GM21528 (cell line): ENCODE results near the gene PRKCZ.

Experiments
- ATAC-seq: cut with Tn5 transposase; IDR thresholded peaks from one replicate; pipeline ENCODE4 v1.9.1; 2021; ENCODE audit warnings: mild to moderate bottlenecking, moderate library complexity; ENCODE audit not compliant: unreplicated experiment, low FRiP score

The PRKCZ gene

GRCh38 chr1:2185880-2186855 lies 136.0 kb downstream of the PRKCZ start:
- ATAC-seq, result no peak

GRCh38 chr1:2186901-2187300 lies 136.7 kb downstream of the PRKCZ start:
- ATAC-seq, result no peak

- no peak for ATAC-seq
Observed at GRCh38 chr1:2187619-2188018, 137.4 kb downstream of the PRKCZ start.

GRCh38 chr1:2188336-2188735 lies 138.1 kb downstream of the PRKCZ start:
- no peak for ATAC-seq

- peak; percentile 50 for ATAC-seq
Observed at GRCh38 chr1:2189459-2190425, 139.5 kb downstream of the PRKCZ start.

GRCh38 chr1:2190491-2190976 lies 140.3 kb downstream of the PRKCZ start:
- ATAC-seq, result no peak

- no peak for ATAC-seq
Observed at GRCh38 chr1:2192031-2192995, 142.1 kb downstream of the PRKCZ start.

- no peak for ATAC-seq
Observed at GRCh38 chr1:2193514-2194281, 143.5 kb downstream of the PRKCZ start.

- peak; percentile 52 for ATAC-seq
Observed at GRCh38 chr1:2194319-2194897, 144.2 kb downstream of the PRKCZ start, which contains the start of gene FAAP20. FAAP20 (minus strand) TSS chr1:2194772; CDS start chr1:2194749, 23 bp downstream.

- peak; percentile 61 for ATAC-seq
Observed at GRCh38 chr1:2194898-2195673, 144.9 kb downstream of the PRKCZ start.

GRCh38 chr1:2195785-2196184 lies 145.6 kb downstream of the PRKCZ start:
- ATAC-seq, result no peak

GRCh38 chr1:2196901-2197638 lies 146.9 kb downstream of the PRKCZ start:
- ATAC-seq, result no peak

- no peak for ATAC-seq
Observed at GRCh38 chr1:2197707-2198165, 147.5 kb downstream of the PRKCZ start.

- ATAC-seq, result no peak
Observed at GRCh38 chr1:2198571-2198970, 148.4 kb downstream of the PRKCZ start.

GRCh38 chr1:2199042-2199810 lies 149.0 kb downstream of the PRKCZ start:
- no peak for ATAC-seq

GRCh38 chr1:2200308-2200943 lies 150.2 kb downstream of the PRKCZ start:
- ATAC-seq, result no peak
